Measurements from ENCODE around the gene LRFN2.

- no peak for TF ChIP-seq CTCF (IDR thresholded peaks at IDR 0.05)
- no peak for TF ChIP-seq EZH2 (IDR thresholded peaks at IDR 0.05; ENCODE audit: borderline replicate concordance, insufficient read depth, low read depth, low read length, poor library complexity, severe bottlenecking)
These were observed 209.0 kb downstream of the LRFN2 start for GRCh38 chr6:40378071-40378724.
